GM21390 (cell line): Measurements from ENCODE around the gene MSRB3.

Experiments
- ATAC-seq: cut with Tn5 transposase; IDR thresholded peaks from one replicate; pipeline ENCODE4 v1.9.1; 2021; ENCODE audit not compliant: unreplicated experiment

Gene MSRB3

DNA sequence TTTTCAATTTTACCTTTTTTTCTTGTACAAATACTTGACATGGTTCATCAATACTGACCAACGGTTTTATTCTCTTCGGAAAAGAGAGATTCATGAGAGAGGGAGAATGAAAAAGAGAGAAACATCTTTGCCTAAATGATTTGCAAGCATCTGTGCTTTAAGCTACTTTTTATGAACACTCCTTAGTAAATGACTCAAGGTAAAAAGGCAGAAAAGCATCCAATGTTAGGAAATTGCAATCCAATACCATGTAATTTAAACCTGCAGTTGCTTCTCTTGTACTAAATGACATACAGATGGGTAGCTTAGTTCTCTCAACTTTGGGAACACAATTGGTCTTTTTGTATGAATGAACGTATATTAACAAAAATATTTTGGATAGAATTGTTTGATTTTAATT lies 46.1 kb downstream of the MSRB3 start:
- no peak for ATAC-seq

DNA sequence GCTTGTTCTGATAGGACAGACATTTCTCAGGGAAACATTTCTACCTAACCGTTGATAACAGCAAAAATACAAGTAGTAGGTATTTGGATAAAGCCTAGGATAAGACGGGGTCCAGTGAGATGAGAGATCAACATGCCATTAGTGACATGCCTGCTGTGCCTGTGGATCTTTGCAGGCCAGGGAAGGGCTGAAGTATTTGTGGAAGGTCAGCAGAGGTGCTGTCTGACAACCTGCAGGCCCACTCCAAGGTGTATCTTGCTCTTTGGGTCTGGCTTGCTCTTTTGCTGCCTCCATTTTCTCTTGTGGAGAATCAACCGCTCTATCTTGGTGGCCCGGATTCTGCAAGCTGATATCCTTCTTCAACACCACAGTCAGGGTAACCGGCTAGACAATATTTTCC lies 46.7 kb downstream of the MSRB3 start:
- no peak for ATAC-seq

DNA sequence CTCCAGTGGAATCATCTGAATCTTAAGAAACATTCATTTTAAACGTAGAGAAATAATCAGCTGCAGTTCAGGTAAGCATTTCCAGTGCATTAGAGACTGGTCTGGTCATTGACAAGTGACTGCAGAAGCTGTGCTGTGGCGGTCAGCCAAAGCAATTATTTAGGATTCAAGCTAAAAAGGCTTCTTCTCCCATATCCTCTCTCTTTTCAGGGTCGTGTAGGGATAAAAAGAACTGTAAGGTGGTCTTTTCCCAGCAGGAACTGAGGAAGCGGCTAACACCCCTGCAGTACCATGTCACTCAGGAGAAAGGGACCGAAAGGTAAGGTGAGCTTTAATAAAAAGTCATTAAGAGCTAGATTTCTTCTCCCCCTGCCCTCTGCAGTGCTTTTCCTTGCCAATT lies 48.1 kb downstream of the MSRB3 start:
- no peak for ATAC-seq

DNA sequence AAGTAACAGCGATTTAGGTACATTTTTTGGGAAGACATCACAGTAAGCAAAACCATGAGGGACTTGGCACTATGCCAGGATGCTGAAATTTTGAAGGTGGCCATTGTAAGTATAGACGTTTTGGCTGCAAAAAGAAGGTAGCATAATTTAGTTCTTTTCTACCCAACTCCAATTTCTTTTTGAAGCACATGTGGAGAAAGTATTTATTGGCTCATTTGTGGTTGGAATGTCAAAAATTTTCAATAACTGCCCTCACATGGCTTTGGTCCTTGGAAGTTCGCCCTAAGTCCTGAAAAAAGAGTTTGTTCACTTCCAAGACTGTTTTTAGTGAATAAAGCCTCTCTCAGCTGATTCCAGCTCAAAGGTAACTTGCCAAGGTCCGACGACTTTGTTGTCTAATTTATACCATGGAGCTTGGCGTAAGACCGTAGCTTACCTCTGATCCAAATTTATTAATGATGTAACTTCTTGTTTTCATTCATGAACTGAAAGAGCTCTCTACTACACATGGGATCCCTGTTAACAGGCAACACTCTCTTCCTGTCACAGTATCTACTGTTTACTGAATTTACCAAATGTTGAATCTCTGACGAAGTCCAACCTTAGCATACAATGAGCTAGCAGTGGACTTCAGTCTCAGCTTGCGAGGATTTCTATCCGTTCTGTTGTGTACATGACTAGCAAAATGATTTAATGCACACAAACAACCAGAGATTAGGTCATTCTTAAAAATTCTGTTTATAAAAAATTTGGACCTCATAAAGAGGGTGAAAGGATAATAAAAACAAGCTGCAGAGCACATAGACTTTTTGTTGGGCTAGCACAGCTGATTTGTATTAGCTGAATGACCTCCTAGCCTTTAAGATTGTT lies 49.0 kb downstream of the MSRB3 start:
- no peak for ATAC-seq

DNA sequence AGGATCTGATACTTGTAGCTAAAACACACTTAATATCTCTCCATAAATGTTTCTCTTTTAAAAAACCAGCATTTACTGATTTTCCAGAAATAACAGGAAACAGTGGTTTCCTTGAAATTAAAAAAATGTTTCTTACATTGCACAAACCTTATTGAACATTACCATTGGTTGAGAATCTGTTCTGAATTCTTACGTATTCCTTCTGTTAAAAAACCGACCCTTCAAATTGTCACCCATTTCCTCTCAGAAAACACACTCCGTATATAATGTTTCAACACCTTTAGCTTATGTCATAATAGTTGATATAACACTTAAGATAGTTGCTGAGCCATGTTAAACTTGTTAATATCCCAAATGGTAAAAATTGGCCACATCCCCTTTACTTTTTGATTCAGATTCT lies 51.2 kb downstream of the MSRB3 start:
- no peak for ATAC-seq

DNA sequence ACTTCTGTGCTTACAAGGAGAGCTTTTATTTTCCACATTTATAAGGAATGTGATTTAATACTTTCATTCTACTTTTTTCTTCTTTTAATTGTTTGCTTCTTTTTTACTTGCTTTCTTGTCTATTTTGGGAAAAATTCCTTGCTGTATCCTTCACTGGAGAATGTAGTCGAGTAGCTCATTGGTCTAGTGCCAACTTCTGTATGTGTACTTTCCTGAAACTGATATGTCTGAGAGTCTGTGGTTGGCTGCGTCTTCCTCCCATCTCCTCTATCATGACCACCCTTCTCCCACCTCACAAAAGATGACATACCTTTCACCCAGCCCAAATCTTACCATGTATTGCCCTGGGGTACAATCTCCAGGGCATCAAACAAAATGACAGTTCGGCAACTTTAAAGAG lies 51.8 kb downstream of the MSRB3 start:
- no peak for ATAC-seq

DNA sequence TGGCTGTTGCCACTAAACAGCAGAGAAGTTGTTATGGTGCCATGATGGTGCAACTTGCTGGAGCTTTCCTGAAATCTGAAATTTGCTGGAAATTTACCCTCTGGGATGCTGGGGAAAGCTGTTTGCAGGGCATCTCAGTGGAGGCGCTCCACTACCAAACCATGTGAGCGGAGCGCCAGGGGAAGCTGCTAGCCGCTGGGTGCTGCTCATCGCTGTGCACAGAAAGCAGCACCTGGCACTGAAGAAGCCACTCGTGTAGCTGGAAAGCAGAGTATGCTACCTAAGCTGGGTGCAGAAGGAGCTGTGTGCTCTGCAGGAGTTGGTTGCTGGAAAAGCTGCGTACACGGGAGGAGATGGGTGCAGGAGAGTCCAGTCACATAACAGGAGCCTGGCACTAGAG lies 53.0 kb downstream of the MSRB3 start:
- no peak for ATAC-seq

DNA sequence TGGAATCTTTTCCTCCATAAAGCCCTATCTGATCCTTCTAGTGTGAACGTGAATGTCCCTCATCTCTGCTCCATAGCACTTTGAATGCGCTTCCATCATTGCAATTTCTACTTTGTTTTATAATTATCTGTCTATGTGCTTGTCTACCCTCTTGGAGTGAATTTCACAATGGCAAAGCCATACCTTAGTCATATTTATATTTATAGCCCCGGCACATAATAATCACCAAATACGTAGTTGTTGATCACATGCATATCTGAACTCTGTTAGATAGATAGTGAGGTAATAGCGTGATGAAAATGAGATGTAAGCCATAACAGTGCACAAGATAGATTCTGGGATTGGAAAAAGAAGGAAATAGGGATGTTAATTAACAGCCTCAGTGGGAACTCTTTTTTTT lies 55.2 kb downstream of the MSRB3 start:
- ATAC-seq, result no peak

DNA sequence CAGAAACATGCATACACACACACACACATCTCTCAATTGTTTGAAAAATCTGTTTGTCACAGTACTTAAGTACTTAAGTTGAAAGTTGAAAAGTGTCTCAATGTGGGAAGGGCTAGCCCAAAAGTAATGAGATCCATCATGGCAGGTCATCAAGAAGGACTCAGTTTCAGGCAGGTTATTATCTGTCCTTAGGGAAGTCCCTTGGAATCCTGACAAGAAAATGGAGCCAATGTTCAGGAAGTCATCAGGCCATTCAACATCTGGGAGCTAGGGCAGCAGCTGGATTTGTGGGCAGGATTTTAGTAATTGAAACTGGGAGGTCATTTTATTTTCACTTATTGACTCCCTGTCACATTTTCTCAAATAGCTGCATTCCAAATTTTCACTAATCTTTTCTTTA lies 56.0 kb downstream of the MSRB3 start:
- ATAC-seq, result no peak

DNA sequence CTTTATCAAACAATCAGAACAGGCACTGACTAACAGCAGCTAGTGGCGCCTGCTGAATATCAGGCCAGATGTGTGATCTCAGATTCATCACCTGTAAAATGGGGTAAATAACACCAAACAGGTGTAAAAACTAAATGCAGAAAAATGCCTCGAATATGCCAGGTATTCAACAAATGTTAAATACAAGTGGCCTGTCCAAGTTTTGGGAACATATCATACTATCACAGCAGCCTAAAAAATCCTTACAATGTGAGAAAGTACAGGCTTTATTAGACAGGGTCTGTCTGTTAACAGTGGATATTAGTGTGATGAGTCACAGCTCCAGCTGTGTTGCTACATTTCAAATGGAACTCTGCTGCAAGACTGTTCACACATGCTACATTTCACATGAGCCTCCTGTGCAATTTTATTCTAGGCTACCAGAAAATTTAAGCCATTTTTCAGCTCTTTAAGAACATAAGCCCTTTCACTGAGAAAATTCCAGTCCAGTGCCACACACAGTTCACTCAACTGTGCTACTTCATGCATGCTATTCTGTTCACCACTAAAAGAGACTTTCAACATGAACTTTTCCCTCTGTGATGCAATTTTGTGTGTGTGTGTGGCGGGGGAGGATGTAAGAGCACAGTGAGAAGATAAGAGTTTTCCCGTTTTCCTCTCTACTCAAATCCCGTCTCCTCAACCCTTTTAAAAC lies 56.7 kb downstream of the MSRB3 start:
- ATAC-seq, result no peak

DNA sequence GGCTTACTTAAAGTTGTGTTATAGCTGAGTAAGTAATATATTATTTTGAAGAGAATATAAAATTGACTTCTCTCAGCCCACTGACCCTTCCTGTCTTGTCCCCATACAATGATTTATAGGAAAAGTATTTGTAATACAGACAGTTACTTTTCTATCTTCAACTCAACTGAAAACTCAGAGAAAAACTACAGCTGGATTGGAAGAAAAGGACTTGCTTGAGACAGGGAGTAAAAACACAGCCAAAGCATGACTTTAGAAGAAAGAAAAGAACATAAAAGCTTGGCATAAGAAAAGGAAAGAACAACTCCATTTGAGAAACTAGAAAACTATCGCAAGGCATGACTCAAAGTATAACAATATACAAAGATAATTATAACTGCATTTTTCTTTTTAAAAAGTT lies 57.5 kb downstream of the MSRB3 start:
- no peak for ATAC-seq

DNA sequence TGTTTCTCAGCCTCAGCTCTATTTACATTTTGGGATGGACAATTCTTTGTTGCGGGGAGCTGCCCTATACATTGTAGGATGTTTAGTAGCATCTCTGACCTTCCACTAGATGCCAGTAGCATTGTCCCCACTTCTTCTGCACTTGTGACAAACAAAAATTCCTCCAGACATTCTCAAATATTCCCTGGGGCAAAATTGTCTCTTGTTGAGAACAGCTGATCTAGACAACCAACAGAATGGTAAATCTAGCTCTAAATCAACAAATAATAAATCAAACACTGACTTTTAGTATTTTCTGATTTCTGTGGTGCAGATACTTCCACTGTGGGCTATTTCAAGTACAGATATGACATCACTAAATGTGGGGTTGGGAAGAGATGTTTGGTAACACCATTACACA lies 60.7 kb downstream of the MSRB3 start:
- ATAC-seq, result no peak

DNA sequence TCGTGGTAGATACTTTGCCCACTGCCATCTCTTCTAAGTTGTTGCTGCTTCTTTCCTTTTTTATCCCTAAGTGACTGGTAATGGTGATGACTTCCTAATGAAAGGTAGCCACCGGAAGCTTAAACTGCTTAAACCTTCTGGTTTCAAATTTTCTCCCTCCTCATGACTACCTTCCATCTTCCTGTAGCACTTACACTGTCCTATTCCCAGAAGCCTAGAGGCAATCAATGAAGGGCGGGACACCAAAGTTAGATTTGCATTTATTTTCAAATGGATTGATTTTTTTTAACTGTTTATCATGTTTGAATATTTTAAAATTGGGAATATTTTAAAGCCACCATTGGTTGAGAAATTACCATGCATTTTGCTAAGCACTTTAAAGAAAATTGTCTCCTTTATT lies 64.7 kb downstream of the MSRB3 start:
- ATAC-seq, result no peak

DNA sequence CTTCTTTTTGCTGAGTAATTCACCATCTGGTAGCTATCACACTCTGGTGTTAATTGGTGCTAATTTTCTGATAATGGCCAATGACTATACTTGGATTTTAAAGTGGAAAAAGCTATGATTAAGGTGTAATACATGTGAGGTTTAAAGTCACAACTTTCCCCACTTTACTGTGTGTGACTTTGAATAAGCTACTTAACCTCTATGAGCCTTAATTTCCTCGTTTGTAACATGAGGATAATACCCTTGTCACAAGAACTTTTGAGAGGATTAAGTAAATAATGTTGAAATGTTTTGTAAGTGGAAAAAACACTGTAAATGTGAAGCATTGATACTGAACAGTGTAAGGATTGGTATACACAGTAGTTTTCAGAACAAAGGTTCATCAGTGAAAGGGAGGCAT lies 65.3 kb downstream of the MSRB3 start:
- no peak for ATAC-seq

DNA sequence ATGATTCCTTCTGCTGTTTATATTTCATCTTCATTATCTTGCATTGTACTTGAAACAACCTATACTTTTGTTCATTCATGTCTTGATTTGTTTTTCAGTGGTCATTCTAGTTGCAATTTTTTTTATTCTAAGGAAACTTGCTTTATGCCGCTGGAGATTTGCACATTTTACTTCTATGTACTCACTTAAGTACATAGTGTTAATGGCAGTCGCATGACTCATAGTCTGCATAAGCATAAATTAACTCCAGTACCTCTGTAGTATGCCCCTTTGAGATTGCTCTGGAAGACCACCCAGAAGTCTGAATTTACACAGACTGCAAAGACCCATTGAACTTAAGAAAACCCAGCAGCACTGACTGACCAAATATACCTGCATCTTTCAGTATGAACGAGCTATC lies 77.0 kb downstream of the MSRB3 start:
- no peak for ATAC-seq

DNA sequence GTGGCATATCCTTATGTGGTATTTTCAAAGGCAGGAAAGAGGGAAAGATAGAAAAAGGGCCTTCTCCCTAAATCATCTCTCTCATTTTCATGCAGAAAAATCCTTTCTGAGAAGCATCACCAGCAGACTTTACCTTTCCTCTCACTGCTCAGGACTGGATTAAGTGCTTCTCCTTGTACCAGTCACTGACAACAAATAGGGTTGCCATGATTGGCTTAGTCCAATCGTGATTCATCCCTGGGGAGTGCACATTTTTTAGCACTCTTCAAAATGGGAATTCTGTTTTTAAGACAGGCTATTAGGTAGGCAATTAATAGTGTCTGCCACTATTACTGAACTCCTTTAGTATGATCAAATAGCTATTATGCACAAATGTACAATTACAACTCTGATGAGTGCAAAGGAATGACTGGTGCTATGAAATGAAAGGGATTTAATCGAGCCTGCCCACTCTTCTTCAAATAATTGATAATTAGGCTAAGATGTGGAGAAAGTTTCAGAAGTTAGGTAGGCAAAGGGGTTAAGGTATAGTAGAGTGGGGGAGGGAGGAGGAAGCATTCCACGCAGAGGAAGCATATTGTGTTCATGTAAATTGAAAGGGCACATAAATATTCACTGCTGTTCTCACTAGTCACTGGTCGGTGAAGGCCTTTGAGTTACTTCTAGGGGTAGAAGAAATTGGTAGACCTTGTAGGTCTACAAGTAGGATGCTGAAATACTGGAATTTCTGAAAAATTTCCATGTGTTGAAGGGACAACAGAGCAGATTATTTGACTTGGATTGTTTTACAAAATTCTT lies 84.0 kb downstream of the MSRB3 start:
- no peak for ATAC-seq

DNA sequence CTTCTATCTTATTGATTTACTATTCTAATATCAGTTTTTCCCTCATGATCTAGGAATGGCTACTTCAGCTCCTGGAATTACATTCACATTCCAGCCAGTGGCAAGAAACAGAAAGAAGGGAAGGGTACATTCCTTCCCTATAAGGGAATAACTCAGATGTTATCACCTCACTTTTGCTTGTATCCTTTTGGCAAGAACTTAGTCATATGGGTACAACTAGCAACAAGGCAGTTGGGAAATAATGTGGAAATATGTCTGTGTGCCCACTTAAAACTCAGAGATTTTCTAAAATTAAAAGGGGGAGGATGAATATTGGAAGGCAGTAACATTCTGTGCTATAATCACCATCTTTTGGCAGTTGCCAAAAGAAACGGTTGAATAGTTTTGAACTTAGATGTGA lies 85.6 kb downstream of the MSRB3 start:
- ATAC-seq, result no peak

DNA sequence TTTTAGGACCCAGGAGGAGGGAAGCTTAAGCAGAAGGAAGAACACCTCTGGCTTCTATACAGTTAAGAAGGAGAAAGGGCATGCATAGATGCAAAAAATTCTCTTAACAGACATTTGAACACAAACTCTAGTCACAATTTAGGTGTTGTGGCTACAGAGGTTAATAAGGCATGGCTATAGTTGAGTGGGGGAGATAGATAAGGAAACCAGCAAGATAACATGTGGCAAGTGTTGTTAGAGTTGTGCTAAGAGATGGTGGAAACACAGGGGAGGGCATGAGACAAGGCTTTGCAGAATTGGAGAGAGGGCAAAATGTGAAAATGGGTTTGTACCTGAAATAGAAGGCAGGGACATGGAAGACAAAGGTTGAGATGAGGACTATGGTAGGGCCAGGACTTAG lies 88.9 kb downstream of the MSRB3 start:
- no peak for ATAC-seq

DNA sequence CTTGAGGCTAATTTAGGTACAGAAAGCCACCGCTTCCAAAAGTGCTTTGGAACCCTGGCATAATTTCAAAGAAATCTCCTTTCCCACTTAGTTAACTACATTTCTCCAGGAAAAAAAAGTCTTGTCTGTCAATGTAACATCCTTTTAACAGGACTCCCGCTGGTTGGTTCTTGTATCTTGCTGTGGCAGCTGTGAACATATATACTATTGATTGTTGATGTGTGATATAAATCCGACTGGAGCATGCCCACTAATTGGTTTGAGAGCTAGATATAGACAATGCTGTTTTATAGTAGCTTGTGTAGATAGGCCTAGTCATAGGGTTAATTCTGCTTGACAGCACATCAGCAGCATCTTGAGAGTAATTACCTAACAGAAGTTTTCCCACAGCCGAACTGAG lies 89.6 kb downstream of the MSRB3 start:
- ATAC-seq, result no peak

DNA sequence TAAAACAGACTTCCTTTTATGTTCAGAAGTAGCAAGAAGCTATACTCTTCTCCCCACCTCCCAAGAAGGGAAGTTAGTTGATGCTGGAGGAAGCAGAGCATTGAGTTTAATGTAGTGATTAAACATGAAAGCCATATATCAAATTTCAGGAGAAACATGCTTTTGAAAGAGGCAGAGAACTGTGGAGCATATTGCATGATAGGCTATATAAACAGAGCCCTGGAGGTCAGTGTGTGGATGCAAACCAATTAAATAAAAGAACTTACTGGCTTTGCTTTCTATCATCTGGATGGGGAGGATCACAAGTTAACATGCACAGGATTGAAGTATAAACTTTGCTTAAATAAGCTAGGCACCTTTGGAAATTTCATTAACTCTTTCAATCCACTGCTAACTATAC lies 94.1 kb downstream of the MSRB3 start:
- no peak for ATAC-seq

DNA sequence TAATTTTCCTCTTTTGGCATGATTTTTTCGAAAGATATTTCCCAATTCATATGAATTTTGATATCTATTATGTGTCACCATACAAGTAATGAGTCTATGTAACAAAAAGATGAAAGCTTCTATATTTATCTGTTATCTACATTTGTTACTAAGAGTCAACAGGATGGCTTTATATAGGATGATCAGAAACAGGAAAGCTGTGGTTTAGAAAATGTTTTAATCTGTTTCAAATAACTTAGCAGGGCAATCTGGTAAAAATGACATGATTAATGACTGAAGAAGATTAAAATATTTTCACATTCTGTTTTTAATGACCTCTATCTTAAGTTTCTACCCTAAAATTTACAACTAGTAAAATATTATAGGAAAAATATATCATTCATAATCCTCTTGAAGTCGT lies 105.8 kb downstream of the MSRB3 start:
- no peak for ATAC-seq

DNA sequence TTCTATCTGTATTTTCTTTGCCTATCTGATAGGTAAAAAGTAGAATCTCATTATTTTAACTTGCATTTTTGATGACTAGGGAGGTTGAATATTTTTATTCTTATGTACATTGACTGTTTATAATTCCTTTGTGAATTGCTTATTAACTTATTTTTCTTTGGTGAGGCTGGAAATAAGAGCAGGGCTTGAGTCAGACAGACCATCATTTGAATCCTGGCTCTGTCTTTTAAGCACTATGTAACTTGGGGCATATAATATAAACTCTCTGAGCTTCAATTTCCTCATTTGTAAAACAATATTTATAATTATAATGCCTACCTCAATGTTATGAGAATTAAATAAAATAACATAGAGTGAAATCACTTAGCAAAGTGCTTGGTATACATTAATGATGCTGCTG lies 108.9 kb downstream of the MSRB3 start:
- no peak for ATAC-seq
